Smooth muscle cell of the pulmonary artery (primary cell): Measurements from ENCODE around the gene ATP8B2. TPM values are rescaled to one million over a fixed set of nuclear protein-coding genes. Genes with fewer than 3 reads are reported as not detected.

ENCODE experiments used
- total RNA-seq: library from RNA; depleted of rRNA; stranded (reverse); fragments of >200 nt; gene quantifications from 2 replicates; pipeline ENCODE4 v1.2.3, GENCODE V29; 2014

Gene ATP8B2, protein sequence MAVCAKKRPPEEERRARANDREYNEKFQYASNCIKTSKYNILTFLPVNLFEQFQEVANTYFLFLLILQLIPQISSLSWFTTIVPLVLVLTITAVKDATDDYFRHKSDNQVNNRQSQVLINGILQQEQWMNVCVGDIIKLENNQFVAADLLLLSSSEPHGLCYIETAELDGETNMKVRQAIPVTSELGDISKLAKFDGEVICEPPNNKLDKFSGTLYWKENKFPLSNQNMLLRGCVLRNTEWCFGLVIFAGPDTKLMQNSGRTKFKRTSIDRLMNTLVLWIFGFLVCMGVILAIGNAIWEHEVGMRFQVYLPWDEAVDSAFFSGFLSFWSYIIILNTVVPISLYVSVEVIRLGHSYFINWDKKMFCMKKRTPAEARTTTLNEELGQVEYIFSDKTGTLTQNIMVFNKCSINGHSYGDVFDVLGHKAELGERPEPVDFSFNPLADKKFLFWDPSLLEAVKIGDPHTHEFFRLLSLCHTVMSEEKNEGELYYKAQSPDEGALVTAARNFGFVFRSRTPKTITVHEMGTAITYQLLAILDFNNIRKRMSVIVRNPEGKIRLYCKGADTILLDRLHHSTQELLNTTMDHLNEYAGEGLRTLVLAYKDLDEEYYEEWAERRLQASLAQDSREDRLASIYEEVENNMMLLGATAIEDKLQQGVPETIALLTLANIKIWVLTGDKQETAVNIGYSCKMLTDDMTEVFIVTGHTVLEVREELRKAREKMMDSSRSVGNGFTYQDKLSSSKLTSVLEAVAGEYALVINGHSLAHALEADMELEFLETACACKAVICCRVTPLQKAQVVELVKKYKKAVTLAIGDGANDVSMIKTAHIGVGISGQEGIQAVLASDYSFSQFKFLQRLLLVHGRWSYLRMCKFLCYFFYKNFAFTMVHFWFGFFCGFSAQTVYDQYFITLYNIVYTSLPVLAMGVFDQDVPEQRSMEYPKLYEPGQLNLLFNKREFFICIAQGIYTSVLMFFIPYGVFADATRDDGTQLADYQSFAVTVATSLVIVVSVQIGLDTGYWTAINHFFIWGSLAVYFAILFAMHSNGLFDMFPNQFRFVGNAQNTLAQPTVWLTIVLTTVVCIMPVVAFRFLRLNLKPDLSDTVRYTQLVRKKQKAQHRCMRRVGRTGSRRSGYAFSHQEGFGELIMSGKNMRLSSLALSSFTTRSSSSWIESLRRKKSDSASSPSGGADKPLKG
- 195 and 234 TPM in 2 replicates for total RNA-seq

DNA sequence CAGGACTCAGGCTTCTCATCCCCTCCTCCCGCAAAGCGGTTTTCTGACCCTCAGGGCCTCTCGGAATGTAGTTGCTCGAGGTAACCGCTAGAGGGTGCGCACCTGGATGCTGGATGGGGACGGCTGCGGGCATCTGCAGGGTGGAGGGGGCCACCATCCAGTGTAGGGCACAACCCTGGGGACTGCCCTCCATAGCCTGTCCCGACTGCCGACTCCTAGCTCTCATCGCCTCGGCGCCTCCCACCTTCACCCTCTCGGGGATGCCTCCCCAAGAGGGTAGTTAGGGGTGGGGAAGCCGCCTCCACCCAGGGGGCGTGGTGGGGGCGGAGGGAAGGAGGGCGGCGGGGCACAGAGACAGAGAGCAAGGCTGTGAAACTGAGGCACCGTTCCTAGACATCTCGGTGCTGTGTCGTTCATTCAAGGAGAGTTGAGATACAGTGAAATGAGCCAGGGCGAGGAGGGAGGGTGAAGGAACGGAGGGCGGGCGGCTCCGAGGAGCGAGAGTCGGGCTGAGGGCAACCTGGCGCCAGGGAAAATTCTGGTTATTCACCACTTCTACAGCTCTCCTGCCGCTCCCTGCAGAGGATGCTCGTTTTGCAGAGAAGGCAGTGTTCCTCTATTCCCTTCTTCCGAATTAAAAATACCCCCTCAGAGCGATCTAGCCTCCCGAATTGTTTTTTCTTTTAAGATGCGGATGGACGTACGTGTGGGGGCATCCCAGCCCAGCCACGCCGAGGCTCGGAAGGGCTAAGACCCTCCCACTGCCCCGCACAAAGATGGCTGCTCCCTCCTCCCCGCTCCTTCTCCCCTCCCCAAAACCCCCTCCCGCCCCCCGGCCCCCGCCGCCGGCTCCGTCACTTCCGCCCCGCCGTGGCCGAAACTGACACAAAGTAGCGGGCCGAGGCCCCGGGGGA is at the start of gene ATP8B2:
Gene ATP8B2, plus strand, starts transcription at position 857 of the 914 bp plus-strand sequence. CDS start 2,617 bp downstream, outside the sequence.

DNA sequence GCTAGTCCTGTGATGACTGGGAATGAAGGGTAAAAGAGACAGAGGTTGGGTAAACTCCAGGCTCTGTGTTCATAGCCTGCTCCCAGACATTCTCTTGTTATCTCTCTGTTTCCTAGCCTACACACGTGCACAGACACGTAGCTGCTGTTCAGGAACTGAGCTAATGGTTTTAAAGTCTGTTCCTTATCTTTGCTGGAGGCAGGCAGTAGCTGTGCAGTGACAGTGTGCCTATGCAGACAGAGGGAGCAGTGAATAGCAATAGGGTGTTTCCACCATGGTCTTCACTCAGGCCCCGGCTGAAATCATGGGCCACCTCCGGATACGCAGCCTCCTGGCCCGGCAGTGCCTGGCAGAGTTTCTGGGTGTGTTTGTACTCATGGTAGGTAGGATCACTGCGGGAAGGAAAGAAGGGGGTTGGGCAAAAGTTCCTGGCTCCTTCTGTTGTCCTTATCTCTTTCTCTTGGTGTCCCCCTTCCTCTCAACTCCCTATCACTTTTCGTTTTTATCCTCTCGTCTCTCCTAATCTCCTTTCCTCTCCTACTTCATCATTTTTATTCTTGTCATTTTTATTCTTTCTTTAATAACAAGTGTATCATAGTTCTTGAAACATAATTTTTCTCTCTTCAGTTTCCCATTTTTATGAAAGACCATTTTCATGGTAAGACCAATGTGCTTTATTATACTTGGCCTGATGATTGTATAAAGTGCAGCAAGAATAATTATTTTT is 4.3 kb upstream of the ATP8B2 start, which contains the start of gene AQP10:
Gene AQP10, plus strand, starts transcription at position 212 of the 727 bp plus-strand sequence. Its CDS starts 63 bp downstream, at position 275.

Other genes starting within 250 kb of the ATP8B2 start
- gene NUP210L, start 170.5 kb upstream of the ATP8B2 start, total RNA-seq = 0.07 and 0.23 TPM in 2 replicates
- gene TPM3, start 133.4 kb upstream of the ATP8B2 start, total RNA-seq = 245 and 296 TPM in 2 replicates
- not detected in 2 replicates for gene CFAP141, start 119.2 kb upstream of the ATP8B2 start, total RNA-seq
- gene UBAP2L, start 104.6 kb upstream of the ATP8B2 start, total RNA-seq = 72.0 and 75.8 TPM in 2 replicates
- 64.9 and 69.5 TPM in 2 replicates for gene HAX1, start 52.9 kb upstream of the ATP8B2 start, total RNA-seq
- 0.07 and 0.13 TPM in 2 replicates for gene AQP10, start 4.4 kb upstream of the ATP8B2 start, total RNA-seq
- 4.9 and 12.6 TPM in 2 replicates for gene IL6R, start 79.8 kb downstream of the ATP8B2 start, total RNA-seq
- gene TDRD10, start 176.7 kb downstream of the ATP8B2 start, total RNA-seq = not detected in 2 replicates
- 0.07 TPM in 2 replicates for gene SHE, start 176.9 kb downstream of the ATP8B2 start, total RNA-seq
- gene UBE2Q1, start 233.1 kb downstream of the ATP8B2 start, total RNA-seq = 29.6 and 31.8 TPM in 2 replicates
- gene CHRNB2, start 242.3 kb downstream of the ATP8B2 start, total RNA-seq = under 0.01 and 0.03 TPM in 2 replicates